Liver (tissue), 9 donors: Measurements from ENCODE around the gene ZFHX2. TPM values are rescaled to one million over a fixed set of nuclear protein-coding genes. Genes with fewer than 3 reads are reported as not detected.

Experiments used
- DNase-seq: peaks from one replicate; pipeline ENCODE4 v3.0.0-alpha.2; 2017; ENCODE audit warnings: low spot score
- H3K27ac ChIP-seq, 2 donors: one replicate each; pipeline ENCODE4 v1.7.0; 2013; ENCODE audit warnings: inconsistent platforms in 2 of 2, low read length in 2 of 2, control low read depth in 1 of 2, low read depth in 1 of 2, mild to moderate bottlenecking in 1 of 2
- H3K27me3 ChIP-seq, 4 donors: one replicate each; pipeline versions ENCODE4 v1.6.1 to v1.7.0; 2013; ENCODE audit warnings: low read length in 3 of 4, inconsistent platforms in 1 of 4, mild to moderate bottlenecking in 1 of 4, moderate library complexity in 1 of 4; ENCODE audit not compliant: control insufficient read depth in 4 of 4, insufficient read depth in 4 of 4
- H3K36me3 ChIP-seq, 4 donors: one replicate each; pipeline versions ENCODE4 v1.6.1 to v1.7.0; 2013; ENCODE audit warnings: low read length in 3 of 4, mild to moderate bottlenecking in 3 of 4, low read depth in 1 of 4, moderate library complexity in 1 of 4; ENCODE audit not compliant: control insufficient read depth in 4 of 4, insufficient read depth in 3 of 4
- H3K4me1 ChIP-seq, 4 donors: one replicate each; pipeline versions ENCODE4 v1.6.1 to v1.7.0; 2013; ENCODE audit warnings: low read length in 3 of 4, mild to moderate bottlenecking in 3 of 4, moderate library complexity in 1 of 4; ENCODE audit not compliant: control insufficient read depth in 4 of 4, insufficient read depth in 4 of 4
- H3K4me3 ChIP-seq, 3 donors: one replicate each; pipeline versions ENCODE4 v1.6.1 to v1.7.0; 2013; ENCODE audit warnings: low read length in 3 of 3, control low read depth in 1 of 3, low read depth in 1 of 3, mild to moderate bottlenecking in 1 of 3
- H3K9ac ChIP-seq, 2 donors: one replicate each; pipeline ENCODE4 v1.7.0; 2013; ENCODE audit warnings: low read length in 2 of 2, mild to moderate bottlenecking in 2 of 2, moderate library complexity in 2 of 2, control low read depth in 1 of 2, low read depth in 1 of 2
- H3K9me3 ChIP-seq, 4 donors: one replicate each; pipeline versions ENCODE4 v1.6.1 to v1.7.0; 2013; ENCODE audit warnings: low read length in 3 of 4; ENCODE audit not compliant: control insufficient read depth in 4 of 4
- CTCF ChIP-seq: fragments of 150-350 bp; IDR thresholded peaks from 2 replicates; pipeline ENCODE4 v1.5.1; 2017; ENCODE audit warnings: improper control_type of control experiment, low read depth, low read length; ENCODE audit not compliant: missing input control
- FOXA1 ChIP-seq: IDR thresholded peaks from 2 replicates; pipeline ENCODE4 v1.6.1; 2016; ENCODE audit warnings: antibody characterized with exemption
- FOXA2 ChIP-seq: IDR thresholded peaks from 2 replicates; pipeline ENCODE4 v1.6.1; 2016; ENCODE audit warnings: antibody characterized with exemption
- GABPA ChIP-seq, 2 donors: IDR thresholded peaks in 1 of 2; conservative IDR thresholded peaks in 1 of 2; 2 replicates each; pipeline ENCODE4 v1.6.1; 2016; ENCODE audit warnings: antibody characterized with exemption in 2 of 2, mild to moderate bottlenecking in 1 of 2, moderate library complexity in 1 of 2
- HNF4A ChIP-seq, 2 donors: conservative IDR thresholded peaks; 2 replicates each; pipeline ENCODE4 v1.6.1; 2016; ENCODE audit warnings: antibody characterized with exemption in 2 of 2, mild to moderate bottlenecking in 2 of 2
- HNF4G ChIP-seq: IDR thresholded peaks from 2 replicates; pipeline ENCODE4 v1.6.1; 2016; ENCODE audit warnings: antibody characterized with exemption
- JUND ChIP-seq, 2 donors: IDR thresholded peaks; 2 replicates each; pipeline ENCODE4 v1.6.1; 2016; ENCODE audit warnings: antibody characterized with exemption in 2 of 2
- NR2F2 ChIP-seq: IDR thresholded peaks from 2 replicates; pipeline ENCODE4 v1.6.1; 2016; ENCODE audit warnings: antibody characterized with exemption
- RAD21 ChIP-seq, 2 donors: IDR thresholded peaks; 2 replicates each; pipeline ENCODE4 v1.6.1; 2016; ENCODE audit warnings: antibody characterized with exemption in 2 of 2, mild to moderate bottlenecking in 2 of 2
- REST ChIP-seq: IDR thresholded peaks from 2 replicates; pipeline ENCODE4 v1.6.1; 2016; ENCODE audit warnings: antibody characterized with exemption, mild to moderate bottlenecking
- ZBTB33 ChIP-seq: IDR thresholded peaks from 2 replicates; pipeline ENCODE4 v1.6.1; 2016; ENCODE audit warnings: antibody characterized with exemption
- WGBS: extraction: QIAGEN DNeasy Blood & Tissue Kit; methylation state at CpG from one replicate; pipeline ENCODE4 v1.1.7; 2013; 5-methylcytosine and 5-hydroxymethylcytosine counted together
- polyA plus RNA-seq, 2 donors: library from polyadenylated mRNA; stranded (reverse) in 1 of 2; unstranded in 1 of 2; fragments of 200-250 nt in 1 of 2; fragments of >200 nt in 1 of 2; fragmentation: Nextera tagmentation in 1 of 2; extraction: Ambion mirVana in 1 of 2; gene quantifications; one replicate each; pipeline versions ENCODE4 v1.2.1 to v1.2.3, GENCODE V29; 2013 to 2015
- total RNA-seq, 2 donors: library from RNA; depleted of rRNA; stranded (reverse); fragments of >200 nt; gene quantifications; one replicate each; pipeline ENCODE4 v1.2.3, GENCODE V29; 2014
- donor health status: healthy.
- donor health status: healthy.
- donor health status: healthy.
- donor health status: healthy.
- donor health status: healthy.

Gene ZFHX2
- total and polyA plus RNA-seq, 4 donors, result 0.06 to 0.14 (median 0.10) TPM

- H3K36me3 ChIP-seq, result peaks cover 9 to 27% (median 11%) of the 10 kb centered on the region in 4 donors
These were observed 69.4 kb downstream of the ZFHX2 start for GRCh38 chr14:23481979-23482822.

GRCh38 chr14:23481362-23481970 is 70.1 kb downstream of the ZFHX2 start:
- Histone ChIP-seq H3K4me3 (no peak overlapping the region), H3K27me3 (no peaks in the 10 kb centered on the region), H3K27ac (no peak overlapping the region), H3K9ac (no peak overlapping the region), H3K4me1 (no peaks in the 10 kb centered on the region), H3K9me3 (no peaks in the 10 kb centered on the region), H3K36me3 (peaks cover 12 to 34% (median 17%) of the 10 kb centered on the region in 4 donors)
- DNase-seq, result no peak
- TF ChIP-seq REST, result peak; percentile 98
- no peak for TF ChIP-seq NR2F2
- no peak for TF ChIP-seq HNF4G
- TF ChIP-seq FOXA2, result no peak
- TF ChIP-seq ZBTB33, result no peak
- no peak for TF ChIP-seq FOXA1
- no peak for TF ChIP-seq CTCF
- no peak for TF ChIP-seq HNF4A (conservative IDR thresholded peaks at IDR 0.05)
- 83% methylated on average over 3 of the region's 3 CpGs for WGBS

More at GRCh38 chr14:23481979-23482822, 69.4 kb downstream of the ZFHX2 start:
- 78% methylated on average over 7 of the region's 7 CpGs for WGBS
- DNase-seq, result no peak
- Histone ChIP-seq H3K9me3 (no peaks in the 10 kb centered on the region), H3K4me1 (no peaks in the 10 kb centered on the region), H3K9ac (no peak overlapping the region), H3K27me3 (no peaks in the 10 kb centered on the region), H3K4me3 (no peak overlapping the region), H3K27ac (no peak overlapping the region)
- TF ChIP-seq GABPA (IDR thresholded peaks at IDR 0.05 in 1 of 2, conservative IDR thresholded peaks at IDR 0.05 in 1 of 2) (no peak), JUND (IDR thresholded peaks at IDR 0.05) (no peak), RAD21 (IDR thresholded peaks at IDR 0.05) (no peak)
